Ishikawa (cell line): Measurements from ENCODE around the gene BEAN1.

Experiments
- CEBPB ChIP-seq: IDR thresholded peaks from 2 replicates; pipeline ENCODE4 v1.6.1; 2012
- EGR1 ChIP-seq: IDR thresholded peaks from 2 replicates; pipeline ENCODE4 v1.6.1; 2012
- EP300 ChIP-seq: IDR thresholded peaks from 2 replicates; pipeline ENCODE4 v1.6.1; 2012; ENCODE audit warnings: borderline replicate concordance
- REST ChIP-seq: IDR thresholded peaks from 2 replicates; pipeline ENCODE4 v1.6.1; 2012; ENCODE audit warnings: low read depth, mild to moderate bottlenecking
- TAF1 ChIP-seq: IDR thresholded peaks from 2 replicates; pipeline ENCODE4 v1.6.1; 2012; ENCODE audit warnings: low read depth, mild to moderate bottlenecking
- TCF12 ChIP-seq: IDR thresholded peaks from 2 replicates; pipeline ENCODE4 v1.6.1; 2012; ENCODE audit warnings: low read depth
- TEAD4 ChIP-seq: IDR thresholded peaks from 2 replicates; pipeline ENCODE4 v1.6.1; 2012
- YY1 ChIP-seq: IDR thresholded peaks from 2 replicates; pipeline ENCODE4 v1.6.1; 2012; ENCODE audit warnings: low read depth

GRCh38 chr16:66483689-66484452, 56.8 kb downstream of the BEAN1 start:
- TF ChIP-seq TAF1 (no peak), EGR1 (no peak), TEAD4 (no peak), TCF12 (no peak), YY1 (no peak), REST (no peak), EP300 (no peak), CEBPB (no peak)
